KG1 (cell line): ENCODE results near the gene ECHDC3.
"Not testable (repeated sequence)": the region's sequence is repeated elsewhere in the genome, so short reads cannot be mapped to it uniquely, and the experiment has no call there.

ENCODE experiments used
- DNase-seq: peaks from one replicate; lab custom pipeline; 2025; lab: John Stamatoyannopoulos, UW

ECHDC3 gene

DNA sequence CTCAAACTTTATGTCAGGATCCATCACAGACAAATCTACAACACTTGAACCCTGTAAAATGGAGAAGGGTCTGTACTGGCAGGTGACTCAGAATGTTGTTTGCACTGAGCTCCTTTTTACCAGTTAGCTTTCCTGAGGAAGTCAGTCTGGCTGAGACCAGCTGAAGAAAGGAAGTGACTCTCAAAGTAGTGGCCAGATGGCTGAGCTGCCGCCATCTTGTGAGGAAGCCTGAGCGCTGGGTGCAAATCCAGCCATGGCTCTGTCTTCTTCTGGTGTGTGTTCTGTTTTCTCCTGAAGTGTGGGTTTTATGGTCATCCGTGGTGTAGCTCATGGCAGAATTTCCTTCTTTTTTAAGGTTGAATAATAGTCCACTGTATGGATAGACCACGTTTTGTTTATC is 25.5 kb upstream of the ECHDC3 start:
- no peak for DNase-seq

DNA sequence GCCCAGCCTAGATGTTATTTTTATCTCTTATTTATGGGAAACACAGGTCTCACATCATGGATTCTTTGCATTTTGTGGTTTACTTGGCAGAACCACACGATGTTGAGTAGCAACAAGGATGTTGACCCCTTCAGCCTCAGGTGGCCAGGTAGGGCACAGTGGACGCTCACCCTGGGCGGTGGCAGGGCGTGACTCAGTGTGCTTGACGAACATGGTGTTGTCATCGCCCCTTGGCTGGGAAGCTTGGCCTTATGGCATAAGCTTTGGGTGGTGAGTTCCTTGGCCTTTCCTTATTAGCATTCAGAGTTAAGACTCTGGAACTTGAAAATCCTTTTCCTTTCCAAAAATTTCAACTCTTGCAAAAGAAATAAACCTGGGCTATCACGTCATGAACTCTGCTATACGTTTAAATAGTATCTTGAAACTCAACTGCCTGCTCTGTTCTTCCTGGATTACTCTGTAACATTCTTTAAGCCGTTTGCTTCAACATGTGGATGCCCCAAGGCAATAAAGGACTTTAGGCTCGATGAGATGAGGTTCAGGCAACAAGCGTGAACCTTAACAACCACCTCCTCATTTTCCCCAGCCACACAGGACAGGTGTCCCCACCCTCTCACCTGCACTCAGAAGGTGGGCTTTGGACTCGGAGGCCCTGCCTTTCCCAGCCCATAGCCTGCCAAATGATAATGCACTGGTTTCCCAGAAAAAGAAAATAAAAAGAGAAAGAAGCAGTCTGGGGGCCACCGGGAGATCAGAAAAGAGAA is 22.5 kb upstream of the ECHDC3 start:
- no peak for DNase-seq

GRCh38 chr10:11720260-11720741 is 21.9 kb upstream of the ECHDC3 start:
- DNase-seq: no peak

GRCh38 chr10:11721806-11722205 is 20.4 kb upstream of the ECHDC3 start:
- no peak for DNase-seq

GRCh38 chr10:11723359-11723758 is 18.8 kb upstream of the ECHDC3 start:
- no peak for DNase-seq

DNA sequence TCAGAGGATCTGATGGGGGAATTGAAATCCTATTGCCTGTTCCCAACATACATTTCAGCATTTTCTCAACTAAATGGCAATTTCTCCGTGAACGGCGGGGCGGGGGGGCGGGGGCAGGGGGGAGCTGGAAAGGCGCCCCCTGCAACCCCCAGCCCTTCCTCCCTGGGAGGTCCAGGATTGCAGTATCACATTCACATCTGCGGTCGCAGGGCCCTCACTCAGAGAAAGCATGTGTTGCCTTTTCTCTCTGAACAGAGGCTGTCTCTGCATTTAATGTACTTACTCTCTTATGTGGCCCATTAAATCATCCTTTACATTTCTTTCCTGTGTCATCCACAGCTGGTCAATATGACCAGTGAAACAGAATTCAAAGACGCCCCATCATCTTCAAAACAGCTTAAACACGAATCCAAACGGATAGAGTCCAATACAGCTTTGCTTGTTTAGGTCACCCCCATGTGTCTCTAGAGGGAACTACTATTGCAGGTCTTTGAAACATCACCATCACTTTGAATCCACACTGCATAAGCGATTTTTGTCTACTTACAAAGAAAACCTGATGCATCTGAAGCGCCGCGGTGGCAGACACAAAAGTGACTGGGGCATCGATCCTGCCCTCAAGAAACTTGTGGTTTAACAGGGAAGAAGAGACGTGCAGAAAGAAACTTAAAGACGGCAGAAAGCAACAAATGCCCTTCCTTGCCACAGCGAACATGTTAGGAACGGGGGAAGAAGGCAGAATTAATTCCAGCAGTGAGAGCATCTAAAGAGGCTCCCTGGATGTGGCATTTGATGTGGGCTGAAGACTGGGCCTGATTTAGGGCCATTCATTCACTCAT is 17.0 kb upstream of the ECHDC3 start:
- DNase-seq: no peak

- DNase-seq: no peak
Measured at GRCh38 chr10:11725912-11726311, 16.3 kb upstream of the ECHDC3 start.

DNA sequence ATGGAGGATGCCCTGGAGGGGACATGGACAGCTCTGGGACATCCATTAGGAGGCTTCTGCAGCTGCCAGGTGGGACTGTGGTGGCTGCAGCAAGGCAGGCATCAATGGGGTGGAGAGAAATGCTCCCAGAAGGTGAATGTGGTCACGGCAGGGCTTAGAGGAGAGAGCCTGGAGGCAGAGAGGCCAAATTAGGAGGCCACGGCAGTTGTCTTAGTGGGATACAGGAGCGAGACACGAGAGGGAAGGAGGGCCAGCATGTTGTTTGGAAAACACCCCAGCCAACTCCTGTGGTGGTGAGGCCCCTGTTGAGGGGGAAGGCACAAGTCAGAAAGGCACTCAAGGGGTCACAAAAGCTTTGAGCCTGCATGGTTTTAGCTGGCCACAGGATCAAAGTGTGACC is 14.6 kb upstream of the ECHDC3 start:
- no peak for DNase-seq

GRCh38 chr10:11728353-11728752 is 13.8 kb upstream of the ECHDC3 start:
- DNase-seq: no peak

DNA sequence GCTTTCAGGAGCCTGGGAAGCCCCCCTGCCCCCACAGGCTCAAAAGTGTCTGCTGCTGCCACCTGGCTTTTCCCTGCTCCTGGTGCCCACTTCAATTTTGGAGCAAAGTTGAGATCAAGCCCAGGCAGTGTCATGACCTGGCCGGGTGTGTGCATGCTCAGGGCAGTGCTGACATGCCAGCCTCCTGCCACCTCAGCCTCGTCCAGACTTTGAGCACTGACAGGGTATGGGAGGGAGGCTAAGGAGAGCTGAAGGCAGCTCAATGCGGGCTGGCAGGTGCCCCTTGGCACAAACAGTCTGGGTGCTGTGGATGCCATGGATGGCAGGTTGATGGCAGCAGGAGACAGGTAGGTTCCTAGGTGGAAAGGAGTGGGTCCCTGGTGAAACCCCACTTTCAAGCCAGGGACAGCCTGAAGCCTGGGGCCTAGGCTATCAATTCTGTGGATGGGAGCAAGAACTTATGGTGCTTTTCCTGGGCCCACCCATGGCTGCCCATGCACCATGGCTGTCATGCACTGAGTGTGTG is 12.3 kb upstream of the ECHDC3 start:
- no peak for DNase-seq

GRCh38 chr10:11730779-11731178 is 11.4 kb upstream of the ECHDC3 start:
- DNase-seq: no peak

DNA sequence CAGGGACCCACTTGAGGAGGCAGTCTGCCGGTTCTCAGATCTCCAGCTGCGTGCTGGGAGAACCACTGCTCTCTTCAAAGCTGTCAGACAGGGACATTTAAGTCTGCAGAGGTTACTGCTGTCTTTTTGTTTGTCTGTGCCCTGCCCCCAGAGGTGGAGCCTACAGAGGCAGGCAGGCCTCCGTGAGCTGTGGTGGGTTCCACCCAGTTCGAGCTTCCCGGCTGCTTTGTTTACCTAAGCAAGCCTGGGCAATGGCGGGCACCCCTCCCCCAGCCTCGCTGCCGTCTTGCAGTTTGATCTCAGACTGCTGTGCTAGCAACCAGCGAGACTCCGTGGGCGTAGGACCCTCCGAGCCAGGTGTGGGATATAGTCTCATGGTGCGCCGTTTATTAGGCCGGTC is 5.4 kb upstream of the ECHDC3 start:
- DNase-seq: not testable (repeated sequence)

- not testable (repeated sequence) for DNase-seq
Measured at GRCh38 chr10:11737258-11738032, 4.7 kb upstream of the ECHDC3 start.

DNA sequence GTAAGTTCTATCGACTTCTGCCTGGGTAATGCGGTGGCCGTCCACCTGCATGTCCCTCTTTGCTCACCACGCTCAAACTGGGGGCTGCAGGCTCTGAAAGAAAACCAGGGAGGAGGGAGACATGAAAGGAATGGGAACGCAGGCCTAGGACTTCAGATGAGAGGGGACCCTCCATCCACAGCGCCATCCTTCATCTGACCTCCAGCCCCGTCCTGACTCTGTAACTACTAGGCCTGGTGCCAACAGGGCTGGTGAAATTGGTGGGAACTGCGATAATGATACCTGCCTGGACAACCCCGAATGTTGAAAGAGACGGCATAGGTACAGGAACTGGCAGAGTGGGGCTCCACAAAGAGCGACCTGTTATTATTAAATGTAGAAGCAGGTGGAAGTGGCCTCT is 1.3 kb upstream of the ECHDC3 start:
- no peak for DNase-seq

GRCh38 chr10:11741608-11742007 is 574 bp upstream of the ECHDC3 start:
- DNase-seq: no peak

GRCh38 chr10:11742779-11743298 is 657 bp downstream of the ECHDC3 start:
- DNase-seq: no peak

GRCh38 chr10:11743461-11744338 is 1.5 kb downstream of the ECHDC3 start:
- no peak for DNase-seq

DNA sequence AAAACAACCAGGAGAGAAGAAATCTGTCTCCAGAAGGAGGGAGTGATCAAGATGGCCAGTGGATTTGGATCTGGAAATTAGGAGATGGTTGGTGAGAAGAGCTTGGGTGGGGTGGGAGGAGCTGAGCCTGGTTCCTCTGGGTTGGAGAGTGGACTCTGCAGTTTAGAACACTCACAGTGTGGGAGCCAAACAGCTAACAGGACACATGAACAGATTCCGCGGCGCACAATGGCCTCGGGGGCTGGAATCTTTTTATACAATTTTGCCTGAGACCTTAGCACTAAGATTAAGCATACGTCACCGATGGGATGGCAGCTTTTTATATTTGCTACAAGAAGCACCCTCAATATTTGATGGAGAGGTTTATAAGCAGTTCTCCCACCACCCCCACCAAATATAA is 2.9 kb downstream of the ECHDC3 start:
- DNase-seq: no peak

GRCh38 chr10:11746883-11747539 is 4.8 kb downstream of the ECHDC3 start:
- no peak for DNase-seq

- no peak for DNase-seq
Measured at GRCh38 chr10:11748866-11749265, 6.7 kb downstream of the ECHDC3 start.
